Measurements from ENCODE around the gene CD200R1L.
"Not testable (repeated sequence)": the region's sequence is repeated elsewhere in the genome, so short reads cannot be mapped to it uniquely, and the experiment has no call there.

CD200R1L gene, protein sequence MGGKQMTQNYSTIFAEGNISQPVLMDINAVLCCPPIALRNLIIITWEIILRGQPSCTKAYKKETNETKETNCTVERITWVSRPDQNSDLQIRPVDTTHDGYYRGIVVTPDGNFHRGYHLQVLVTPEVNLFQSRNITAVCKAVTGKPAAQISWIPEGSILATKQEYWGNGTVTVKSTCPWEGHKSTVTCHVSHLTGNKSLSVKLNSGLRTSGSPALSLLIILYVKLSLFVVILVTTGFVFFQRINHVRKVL

DNA sequence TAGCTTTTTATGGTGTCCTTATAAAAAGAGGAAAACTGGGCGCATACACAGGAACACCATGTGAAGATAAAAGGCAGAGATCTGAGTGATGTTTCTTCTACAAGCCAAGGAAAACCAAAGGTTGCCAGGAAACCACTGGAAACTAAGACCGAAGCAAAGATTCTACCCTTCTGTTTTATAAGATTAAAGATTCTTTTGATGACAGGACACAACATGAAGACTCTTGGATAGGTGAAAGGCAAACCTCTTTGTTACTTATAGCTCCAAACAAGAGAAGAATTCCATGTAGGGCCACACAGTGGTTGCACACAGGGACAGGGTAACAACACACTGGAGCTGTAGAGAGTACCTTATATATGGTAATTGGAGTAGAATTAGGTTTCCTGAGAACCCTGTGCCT lies at the start of gene CD200R1L:
Gene CD200R1L, minus strand, starts transcription at position 101 of the 400 bp plus-strand sequence. CDS start 17,497 bp downstream, outside the sequence.
- in situ Hi-C loops (cut with HindIII; ENCODE audit: low sequenced_read_pairs), result no loop called here

DNA sequence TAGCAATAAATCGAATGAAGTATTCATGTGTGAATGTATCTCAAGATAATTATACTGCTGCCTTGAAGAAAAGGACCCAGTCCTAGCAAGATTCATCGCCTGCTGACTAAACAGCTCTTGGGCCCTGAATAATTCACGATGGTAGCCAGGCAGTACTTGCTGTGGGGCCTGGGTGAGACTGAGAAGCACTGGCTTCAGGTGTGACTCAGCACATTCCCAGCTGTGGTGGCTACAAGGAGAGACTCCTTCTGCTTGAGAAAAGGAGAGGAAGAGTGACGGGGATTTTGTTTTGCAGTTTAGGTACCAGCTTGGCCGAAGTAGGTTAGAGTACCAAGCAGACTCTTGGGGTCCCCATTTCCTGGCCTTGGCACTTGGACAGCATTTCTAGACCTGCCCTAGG lies 47.6 kb upstream of the CD200R1L start:
- in situ Hi-C loops (cut with HindIII; ENCODE audit: low sequenced_read_pairs), result no loop called here

DNA sequence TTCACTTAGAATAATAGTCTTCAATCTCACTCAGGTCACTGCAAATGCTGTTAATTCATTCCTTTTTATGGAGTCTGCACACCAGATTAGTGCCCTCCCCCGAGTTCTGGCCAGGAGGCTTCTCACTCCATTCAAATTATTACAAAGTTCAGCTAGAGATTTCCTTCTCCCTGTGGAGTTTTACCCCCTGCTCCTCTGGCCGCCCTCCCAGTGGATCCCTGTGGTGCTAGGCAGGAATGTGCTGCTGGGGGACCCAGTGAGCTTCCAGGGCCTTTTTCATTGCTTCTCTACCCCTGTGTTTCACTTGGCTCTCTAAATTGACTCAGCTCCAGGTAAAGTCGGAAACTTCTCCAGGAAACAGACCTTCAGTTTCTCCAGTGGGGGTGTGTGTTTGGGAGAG lies 42.7 kb upstream of the CD200R1L start:
- in situ Hi-C loops (cut with HindIII; ENCODE audit: low sequenced_read_pairs), result no loop called here

DNA sequence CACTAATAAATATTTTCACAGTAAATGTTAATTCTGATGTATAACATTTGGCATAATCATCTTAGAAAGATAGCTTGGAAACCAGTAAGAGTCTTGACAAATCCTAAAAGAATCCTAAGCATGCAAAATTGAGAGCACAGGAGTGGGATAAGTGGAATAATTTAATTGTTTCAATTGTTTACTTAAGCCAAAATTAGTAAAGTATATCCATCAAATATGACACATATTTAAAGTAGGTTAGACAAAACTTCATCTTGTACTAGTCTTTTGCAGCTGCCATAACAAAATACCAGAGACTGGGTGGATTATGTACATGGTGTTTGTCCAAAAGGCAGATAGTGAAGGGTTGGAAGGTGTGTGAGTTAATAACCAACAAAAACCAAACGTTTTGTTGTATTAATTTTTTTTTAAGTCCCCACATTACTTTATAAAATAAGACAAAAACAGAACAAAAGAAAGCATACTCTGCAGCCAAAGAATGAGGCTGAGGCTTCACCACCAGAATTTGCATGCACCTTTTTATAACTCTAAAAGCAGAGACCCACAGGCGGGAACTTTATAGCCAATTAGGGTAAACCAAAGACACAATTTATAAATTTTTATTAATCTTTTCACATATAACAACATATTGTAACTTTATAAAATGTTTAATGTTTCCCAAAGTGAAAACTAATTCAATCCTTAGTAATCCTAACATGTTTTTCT lies 41.9 kb upstream of the CD200R1L start:
- in situ Hi-C loops (cut with HindIII; ENCODE audit: low sequenced_read_pairs), result no loop called here

DNA sequence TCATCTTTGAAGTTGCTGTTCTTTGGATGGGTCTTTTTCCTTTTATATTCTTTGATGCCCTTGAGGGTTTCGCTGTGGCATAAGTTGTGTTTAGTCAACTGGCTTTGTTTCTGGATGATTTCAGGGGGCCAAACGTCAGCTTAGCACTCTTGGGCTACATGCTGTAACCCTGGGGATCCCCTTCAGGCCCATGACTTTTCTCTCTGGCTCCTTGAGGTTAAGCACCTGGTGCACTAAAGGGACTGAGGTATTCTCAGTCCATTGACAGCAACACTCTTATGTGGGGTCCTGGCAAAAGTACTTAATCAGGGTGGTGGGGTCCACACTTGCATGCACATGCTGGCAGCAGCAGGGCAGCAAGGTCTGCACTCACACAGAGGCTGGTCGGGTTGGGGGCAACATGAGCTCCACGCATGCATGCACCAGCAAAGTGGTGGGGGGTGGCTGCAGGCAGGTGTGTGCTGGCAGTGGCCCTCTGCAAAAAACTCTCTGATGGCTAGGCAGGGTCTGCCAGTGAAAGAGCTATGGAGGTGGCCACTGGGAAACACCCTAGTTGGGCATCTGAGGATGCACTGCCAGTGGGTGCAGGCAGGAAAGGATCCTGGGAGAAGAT lies 38.1 kb upstream of the CD200R1L start:
- in situ Hi-C loops (cut with HindIII; ENCODE audit: low sequenced_read_pairs), result no loop called here

DNA sequence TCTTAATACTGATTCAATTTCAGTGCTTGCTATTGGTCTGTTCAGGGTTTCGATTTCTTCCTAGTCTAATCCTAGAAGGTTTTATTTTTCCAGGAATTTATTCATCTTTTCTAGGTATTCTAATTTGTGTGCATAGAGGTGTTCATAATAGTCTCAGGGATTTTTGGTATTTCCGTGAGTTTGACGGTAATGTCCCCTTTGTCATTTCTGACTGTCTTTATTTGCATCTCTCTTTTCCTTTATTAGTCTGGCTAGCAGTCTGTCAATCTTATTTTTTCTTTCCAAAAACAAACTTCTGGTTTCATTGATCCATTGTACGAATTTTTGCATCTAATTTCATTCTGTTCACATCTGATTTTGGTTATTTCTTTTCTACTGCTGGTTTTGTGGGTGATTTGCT lies 35.2 kb upstream of the CD200R1L start:
- in situ Hi-C loops (cut with HindIII; ENCODE audit: low sequenced_read_pairs), result no loop called here

DNA sequence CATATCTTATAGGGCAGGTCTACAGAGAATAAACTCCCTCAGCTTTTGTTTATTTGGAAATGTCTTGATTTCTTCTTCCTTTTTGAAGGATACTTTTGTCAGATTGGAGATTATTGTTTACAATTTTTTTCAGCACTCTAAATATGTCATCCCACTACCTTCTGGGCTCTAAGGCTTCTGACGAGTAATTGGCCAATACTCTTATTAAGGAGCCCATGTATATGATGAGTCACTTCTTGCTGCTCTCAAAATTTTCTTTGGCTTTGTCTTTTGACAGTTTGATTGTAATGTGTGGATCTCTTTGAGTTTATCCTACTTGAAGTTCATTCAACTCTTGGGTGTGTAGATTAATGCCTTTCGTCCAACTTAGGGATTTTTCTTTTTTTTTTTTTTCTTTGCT lies 28.9 kb upstream of the CD200R1L start:
- in situ Hi-C loops (cut with HindIII; ENCODE audit: low sequenced_read_pairs), result no loop called here

DNA sequence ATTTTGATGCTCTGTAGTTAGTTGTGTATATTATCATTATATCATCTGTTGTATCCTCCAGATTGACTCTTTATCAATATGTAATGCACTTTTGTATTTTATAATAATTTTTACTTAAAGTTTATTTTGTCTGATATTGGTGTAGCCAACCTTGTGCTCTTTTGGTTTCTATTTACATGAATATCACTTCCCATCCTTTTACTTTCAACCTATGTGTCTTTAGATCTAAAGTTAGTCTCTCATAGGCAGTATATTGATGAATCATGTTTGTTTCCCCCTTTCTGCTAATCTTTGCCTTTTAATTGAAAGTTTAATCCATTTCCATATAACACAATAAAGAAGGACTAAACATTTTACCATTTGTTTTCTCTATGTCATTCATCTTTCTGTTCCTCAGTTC lies 28.1 kb upstream of the CD200R1L start:
- in situ Hi-C loops (cut with HindIII; ENCODE audit: low sequenced_read_pairs), result no loop called here

DNA sequence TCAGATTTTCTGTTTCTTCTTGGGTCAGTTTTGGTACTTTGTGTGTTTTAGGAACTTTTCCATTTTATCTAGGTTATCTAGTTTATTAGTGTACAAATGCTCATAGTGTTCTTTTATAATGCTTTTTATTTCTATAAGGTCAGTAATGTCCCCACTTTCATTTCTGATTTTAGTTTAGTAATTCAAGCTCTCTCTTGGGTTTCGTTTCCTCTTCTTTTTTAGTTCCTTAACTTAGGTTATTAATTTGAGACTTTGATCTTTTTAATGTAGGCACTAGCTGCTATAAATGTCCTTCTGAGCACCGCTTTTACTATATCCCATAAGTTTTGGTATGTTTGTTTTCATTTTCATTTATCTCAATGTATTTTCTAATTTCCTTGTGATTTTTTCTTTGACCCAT lies 27.0 kb upstream of the CD200R1L start:
- in situ Hi-C loops (cut with HindIII; ENCODE audit: low sequenced_read_pairs), result no loop called here

DNA sequence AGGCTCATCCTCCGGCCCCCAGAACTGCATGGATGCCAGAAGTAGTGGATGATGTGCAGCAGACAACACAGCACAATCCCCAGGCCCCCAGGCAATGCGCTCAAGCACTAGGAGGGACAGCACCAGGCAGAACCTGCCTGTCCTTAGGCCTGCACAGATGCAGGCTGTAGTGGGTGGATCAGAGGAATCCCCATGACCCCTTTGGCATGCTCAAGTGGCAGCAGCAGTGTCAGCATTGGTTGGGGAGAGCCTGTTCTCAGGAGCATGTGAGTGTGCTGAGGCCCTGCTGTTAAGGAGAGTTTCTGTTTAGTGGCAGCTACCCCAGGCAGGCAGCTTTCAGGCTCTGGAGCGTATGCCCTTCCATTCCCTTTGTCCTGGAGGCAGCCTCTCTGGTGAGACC lies 25.1 kb upstream of the CD200R1L start:
- in situ Hi-C loops (cut with HindIII; ENCODE audit: low sequenced_read_pairs), result no loop called here

DNA sequence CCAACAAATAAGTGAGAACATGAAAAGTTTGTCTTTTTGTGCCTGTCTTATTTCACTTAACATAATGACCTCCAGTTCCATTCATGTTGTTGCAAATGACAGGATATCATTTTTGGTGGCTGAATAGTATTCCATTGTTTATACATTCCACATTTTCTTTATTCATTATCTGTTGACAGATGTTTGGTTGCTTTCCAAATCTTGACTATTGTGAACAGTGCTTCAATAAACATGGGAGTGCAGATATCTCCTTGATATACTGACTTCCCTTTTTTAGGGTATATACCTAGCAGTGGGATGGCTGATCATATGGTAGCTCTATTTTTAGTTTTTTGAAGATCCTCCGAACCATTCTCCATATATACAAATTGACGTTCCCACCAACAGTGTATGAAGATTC lies 19.1 kb upstream of the CD200R1L start:
- in situ Hi-C loops (cut with HindIII; ENCODE audit: low sequenced_read_pairs), result no loop called here

DNA sequence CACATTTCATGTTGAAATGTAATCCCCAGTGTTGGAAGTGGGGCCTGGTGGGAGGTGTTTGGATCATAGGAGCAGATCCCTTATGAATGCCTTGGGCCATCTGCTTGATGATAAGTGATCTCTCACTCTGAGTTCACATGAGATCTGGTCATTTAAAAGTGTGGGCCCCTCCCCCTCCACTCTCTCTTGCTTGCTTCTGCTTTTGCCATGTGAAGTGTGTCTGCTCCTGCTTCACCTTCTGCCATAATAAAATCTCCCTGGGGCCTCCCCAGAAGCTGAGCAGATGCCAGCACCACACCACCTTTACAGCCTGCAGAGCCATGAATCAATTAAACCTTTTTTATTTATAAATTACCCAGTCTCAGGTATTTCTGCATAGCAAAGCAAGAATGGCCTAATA lies 14.2 kb upstream of the CD200R1L start:
- in situ Hi-C loops (cut with HindIII; ENCODE audit: low sequenced_read_pairs), result no loop called here

DNA sequence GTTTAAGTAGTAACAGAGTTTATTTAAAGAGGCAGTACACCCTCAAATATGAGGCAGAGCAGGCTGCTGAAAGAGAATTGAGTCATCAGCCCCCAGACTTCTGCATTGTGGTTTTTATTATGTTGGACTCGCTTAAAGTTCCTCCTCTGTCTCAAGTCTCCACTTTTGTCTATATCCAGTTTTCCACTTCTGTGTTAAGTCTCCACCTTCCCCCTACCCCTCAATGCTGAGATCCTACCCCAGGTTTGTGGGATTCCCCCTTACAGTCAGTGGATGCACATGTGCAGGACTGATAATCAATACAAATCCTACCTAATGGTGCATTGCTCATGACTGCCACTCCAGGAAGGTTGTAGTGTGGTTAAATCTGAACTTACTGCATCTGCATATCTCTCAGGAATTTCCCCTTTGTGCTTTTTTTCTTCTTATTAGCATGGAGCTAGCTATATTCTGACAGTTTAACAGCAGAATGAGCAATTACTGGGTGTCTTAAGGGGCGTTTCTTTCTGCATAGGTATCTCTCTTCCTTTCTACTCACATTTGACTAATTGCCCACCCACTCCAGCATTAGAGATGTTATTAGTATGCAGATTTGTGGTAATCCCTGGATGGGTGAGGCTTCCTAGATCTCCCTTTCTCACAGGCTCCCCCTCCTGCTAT lies 11.9 kb upstream of the CD200R1L start:
- in situ Hi-C loops (cut with HindIII; ENCODE audit: low sequenced_read_pairs), result no loop called here

DNA sequence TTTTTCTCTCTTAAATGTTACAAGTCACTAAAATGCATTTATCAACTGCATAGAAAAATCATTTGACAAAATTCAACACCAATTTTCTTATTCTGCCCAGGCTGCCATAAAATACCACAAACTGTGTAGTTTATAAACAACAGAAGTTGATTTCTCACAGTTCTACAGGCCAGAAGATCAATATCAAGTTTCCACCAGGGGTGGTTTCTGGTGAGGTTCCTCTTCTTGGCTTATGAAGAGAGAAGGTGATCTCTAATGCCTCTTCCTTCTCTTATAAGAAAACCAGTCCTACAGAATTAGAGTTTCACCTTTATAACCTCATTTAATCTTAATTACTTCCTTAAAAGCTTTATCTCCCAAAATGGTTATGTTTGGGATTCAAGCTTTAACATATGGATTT lies 10.9 kb upstream of the CD200R1L start:
- in situ Hi-C loops (cut with HindIII; ENCODE audit: low sequenced_read_pairs), result no loop called here

DNA sequence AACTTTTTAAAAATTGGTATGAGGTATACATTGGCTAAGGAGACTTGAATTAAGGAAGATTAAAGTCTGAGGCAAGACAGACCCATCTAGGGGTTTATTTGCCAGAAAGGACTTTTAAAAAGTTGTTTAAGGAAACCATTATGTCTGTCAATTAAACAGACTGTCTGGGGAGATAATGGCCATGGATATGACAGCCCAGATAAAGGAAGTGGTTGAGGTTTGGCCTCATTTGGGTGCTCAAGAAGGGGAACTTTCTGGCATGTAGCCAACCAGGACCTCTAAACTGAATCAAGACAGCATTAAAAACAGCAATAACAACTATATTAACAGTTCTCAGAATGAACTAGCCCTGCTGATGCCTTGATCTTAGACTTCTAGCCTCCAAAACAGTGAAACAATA lies 9.9 kb upstream of the CD200R1L start:
- in situ Hi-C loops (cut with HindIII; ENCODE audit: low sequenced_read_pairs), result no loop called here

DNA sequence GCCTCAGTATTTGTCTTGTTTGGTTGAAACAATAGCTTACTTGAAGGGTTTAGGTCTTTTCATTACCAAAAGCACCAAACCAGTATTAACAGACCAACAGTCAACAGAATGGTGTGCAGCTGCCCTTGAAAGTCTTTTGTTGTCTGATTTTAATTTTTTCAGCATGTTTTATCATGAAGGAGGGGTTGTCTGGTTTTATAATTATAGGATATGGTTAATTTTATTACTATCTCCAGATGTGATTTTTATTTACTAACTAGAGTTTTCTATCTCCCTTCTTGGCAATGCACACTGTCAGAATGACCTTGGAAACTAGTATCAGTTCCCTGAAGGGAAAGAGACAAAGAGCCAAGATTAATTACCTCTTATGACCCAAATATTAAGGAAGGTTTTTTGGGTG lies 9.2 kb upstream of the CD200R1L start:
- in situ Hi-C loops (cut with HindIII; ENCODE audit: low sequenced_read_pairs), result no loop called here

DNA sequence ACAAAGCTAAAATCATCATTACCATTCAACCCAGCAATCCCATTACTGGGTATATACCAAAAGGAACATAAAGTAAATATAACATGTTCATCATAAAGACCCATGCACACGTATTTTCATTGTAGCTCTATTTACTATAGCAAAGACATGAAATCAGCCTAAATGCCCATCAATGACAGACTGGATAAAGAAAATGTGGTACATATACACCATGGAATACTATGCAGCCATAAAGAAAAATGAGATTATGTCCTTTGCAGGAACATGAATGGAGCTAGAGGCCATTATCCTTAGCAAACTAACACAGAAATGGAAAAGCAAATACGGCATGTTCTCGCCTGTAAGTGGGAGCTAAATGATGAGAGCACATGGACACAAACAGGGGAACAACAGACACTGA lies 8.4 kb upstream of the CD200R1L start:
- in situ Hi-C loops (cut with HindIII; ENCODE audit: low sequenced_read_pairs), result not testable (repeated sequence)

DNA sequence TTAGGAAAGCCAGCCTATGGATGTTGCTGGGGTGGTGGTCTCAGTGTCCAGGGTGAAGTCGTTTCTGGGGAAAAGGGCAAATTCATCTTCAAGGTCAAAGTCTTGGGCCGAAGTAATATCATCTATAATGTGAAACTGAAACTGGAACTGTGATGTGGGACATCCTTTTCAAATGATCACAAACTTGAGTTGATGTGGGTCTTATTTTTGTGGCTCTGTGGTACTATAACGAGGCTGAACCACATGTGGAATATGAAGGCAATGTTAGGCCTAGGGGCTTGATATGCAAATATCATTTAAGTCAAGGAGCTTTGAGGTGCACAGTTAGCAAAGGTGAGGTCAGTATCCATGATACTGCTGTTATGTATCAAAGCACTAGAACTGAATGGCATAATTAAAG lies 1.5 kb upstream of the CD200R1L start:
- in situ Hi-C loops (cut with HindIII; ENCODE audit: low sequenced_read_pairs), result no loop called here

DNA sequence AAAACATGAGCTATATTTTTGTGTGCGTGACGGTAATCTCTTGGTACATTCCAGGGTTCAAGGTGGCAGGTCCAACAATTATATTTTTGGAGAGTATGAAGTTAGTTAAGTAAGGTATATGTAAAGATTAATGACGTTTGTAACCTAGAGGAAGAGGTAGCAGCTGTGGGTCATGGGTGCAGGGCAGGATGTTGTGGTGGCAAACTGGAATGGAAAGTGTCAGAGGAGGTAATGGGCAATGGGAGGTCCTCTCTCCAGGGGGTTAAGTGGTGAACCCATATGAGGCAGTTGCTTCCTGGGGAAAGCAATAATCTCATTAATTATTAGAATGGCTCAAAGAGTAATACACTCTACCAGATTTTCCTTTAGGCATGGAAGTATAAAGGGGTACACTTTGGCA lies 1.0 kb upstream of the CD200R1L start:
- in situ Hi-C loops (cut with HindIII; ENCODE audit: low sequenced_read_pairs), result no loop called here

DNA sequence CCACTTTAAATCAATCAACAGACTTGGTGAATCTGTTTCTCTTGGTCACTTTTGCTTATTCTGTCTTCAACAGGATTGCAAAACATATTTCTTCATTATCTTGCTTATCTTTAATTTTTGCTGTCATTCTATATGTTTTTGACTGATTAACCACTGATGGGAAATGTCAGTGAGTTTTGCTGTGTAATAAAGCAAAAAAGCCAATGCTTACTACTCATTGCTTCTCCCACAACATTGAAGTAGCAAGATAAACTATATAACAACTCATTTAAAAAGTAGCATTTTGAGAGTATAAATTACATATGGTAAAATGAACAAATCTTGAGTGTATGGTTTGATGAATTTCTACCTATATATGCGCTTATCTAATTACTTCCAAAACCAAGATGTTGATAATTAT lies 892 bp downstream of the CD200R1L start:
- in situ Hi-C loops (cut with HindIII; ENCODE audit: low sequenced_read_pairs), result no loop called here

DNA sequence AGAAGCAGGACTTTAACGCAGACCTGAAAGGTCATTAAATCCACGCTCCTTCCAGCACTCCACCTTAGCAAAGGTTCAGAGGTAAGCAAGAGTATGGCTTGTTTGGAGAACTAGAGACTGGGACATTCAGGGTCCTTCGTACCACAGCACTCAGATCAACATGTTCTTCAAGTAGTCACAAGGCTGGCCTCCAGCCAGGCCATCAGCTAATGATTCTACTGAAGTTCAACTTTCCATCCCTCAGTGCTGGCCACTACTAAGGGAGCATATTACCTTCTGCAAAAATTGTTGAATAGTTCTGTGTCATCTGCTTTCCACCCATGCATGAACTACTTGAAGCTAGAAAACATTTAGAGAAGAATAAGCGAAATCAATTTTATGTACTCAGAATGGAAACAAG lies 17.6 kb downstream of the CD200R1L start:
- in situ Hi-C loops (cut with HindIII; ENCODE audit: low sequenced_read_pairs), result no loop called here
